ENCODE measurements around the gene LHX1. TPM values are rescaled to one million over a fixed set of nuclear protein-coding genes. Genes with fewer than 3 reads are reported as not detected.

LHX1 gene
- total and polyA plus RNA-seq, 12 donors: 0.11 TPM; not detected in 11

- H3K27me3 ChIP-seq: peaks cover 67 to 96% (median 92%) of the 10 kb centered on the region in 7 donors
These were observed 6.2 kb downstream of the LHX1 start for GRCh38 chr17:36943250-36944191.

GRCh38 chr17:36944553-36944952 is 7.3 kb downstream of the LHX1 start:
- no peak for ATAC-seq
- Histone ChIP-seq H3K27me3 (peaks cover 57 to 86% (median 82%) of the 10 kb centered on the region in 7 donors), H3K4me3 (no peak overlapping the region), H3K27ac (no peak overlapping the region), H3K36me3 (no peaks in the 10 kb centered on the region), H3K4me1 (peaks cover 7 to 43% (median 22%) of the 10 kb centered on the region in 9 donors), H3K9me3 (no peaks in the 10 kb centered on the region)
- 0 to 5% methylated on average over 1 of the region's 1 CpG for WGBS, 2 donors
- TF ChIP-seq CTCF (IDR thresholded peaks at IDR 0.05): no peak
- no peak for DNase-seq
- intact Hi-C loops (cut with DNase I): no loop called here

More at GRCh38 chr17:36943250-36944191, 6.2 kb downstream of the LHX1 start:
- intact Hi-C loops (cut with DNase I): no loop called here
- 12 to 18% methylated on average over 44 of the region's 44 CpGs for WGBS, 2 donors
- Histone ChIP-seq H3K4me3 (peak overlapping the region in 1 of 10 donors; percentile 12), H3K9me3 (no peaks in the 10 kb centered on the region), H3K36me3 (no peaks in the 10 kb centered on the region), H3K27ac (no peak overlapping the region), H3K4me1 (peaks cover 8 to 49% (median 28%) of the 10 kb centered on the region in 9 donors)
- DNase-seq (no peak), ATAC-seq (no peak)
- TF ChIP-seq CTCF (IDR thresholded peaks at IDR 0.05): no peak

- no peak for ATAC-seq
- H3K27me3 ChIP-seq: peaks cover 51 to 80% (median 76%) of the 10 kb centered on the region in 7 donors
These were observed 7.9 kb downstream of the LHX1 start for GRCh38 chr17:36945140-36945539.

More at GRCh38 chr17:36945140-36945539, 7.9 kb downstream of the LHX1 start:
- peaks cover 0 to under 1% (median 0%) of the 10 kb centered on the region in 9 donors for H3K36me3 ChIP-seq
- TF ChIP-seq CTCF (IDR thresholded peaks at IDR 0.05): no peak
- no peak for DNase-seq
- WGBS, 2 donors: 20 to 32% methylated on average over 1 of the region's 1 CpG
- H3K4me1 ChIP-seq: peaks cover 10 to 45% (median 26%) of the 10 kb centered on the region in 9 donors
- H3K27ac ChIP-seq: no peak overlapping the region
- intact Hi-C loops (cut with DNase I): loop anchor here in 1 of 10 donors (5.0 kb wide), 1 partner anchor 343 kb away; the partner anchor contains the start of gene MRM1
- no peak overlapping the region for H3K4me3 ChIP-seq
- no peaks in the 10 kb centered on the region for H3K9me3 ChIP-seq

Data from heart right ventricle (tissue), 16 donors.